Fibroblast of skin of scalp (primary cell): ENCODE data around the gene BLCAP. TPM values are rescaled to one million over a fixed set of nuclear protein-coding genes. Genes with fewer than 3 reads are reported as not detected.
"Not testable (repeated sequence)": the region's sequence is repeated elsewhere in the genome, so short reads cannot be mapped to it uniquely, and the experiment has no call there.

Experiments used
- DNase-seq: peaks from one replicate; pipeline ENCODE4 v3.0.0-alpha.2; 2013
- polyA plus RNA-seq, 2 experiments: library from polyadenylated mRNA; unstranded; fragments of 120-200 nt; gene quantifications; one replicate each; pipeline ENCODE4 v1.2.1, GENCODE V29; 2013; ENCODE audit not compliant: insufficient read length in 2 of 2

The BLCAP gene
- 61.2 TPM for polyA plus RNA-seq (2013, experiment 1 of 2; ENCODE audit: insufficient read length)
- 73.6 TPM for polyA plus RNA-seq (2013, experiment 2 of 2; ENCODE audit: insufficient read length)

GRCh38 chr20:37527638-37528445, at the start of gene BLCAP:
Gene BLCAP (minus strand): TSS chr20:37527876. CDS start chr20:37519174, 8,702 bp downstream.
- peak; percentile 87 for DNase-seq

- DNase-seq: not testable (repeated sequence)
Observed at GRCh38 chr20:37577436-37577835, 49.8 kb upstream of the BLCAP start.

- no peak for DNase-seq
Observed at GRCh38 chr20:37576911-37577310, 49.2 kb upstream of the BLCAP start.

- DNase-seq: no peak
Observed at GRCh38 chr20:37575884-37576283, 48.2 kb upstream of the BLCAP start.

GRCh38 chr20:37574199-37574890, 46.7 kb upstream of the BLCAP start:
- no peak for DNase-seq

- no peak for DNase-seq
Observed at GRCh38 chr20:37573626-37574198, 46.0 kb upstream of the BLCAP start.

GRCh38 chr20:37571033-37571432, 43.4 kb upstream of the BLCAP start:
- no peak for DNase-seq

GRCh38 chr20:37570419-37570818, 42.7 kb upstream of the BLCAP start:
- no peak for DNase-seq

GRCh38 chr20:37567671-37568588, 40.3 kb upstream of the BLCAP start:
- DNase-seq: peak; percentile 10

- no peak for DNase-seq
Observed at GRCh38 chr20:37567331-37567665, 39.6 kb upstream of the BLCAP start.

- no peak for DNase-seq
Observed at GRCh38 chr20:37566590-37567330, 39.1 kb upstream of the BLCAP start.

- no peak for DNase-seq
Observed at GRCh38 chr20:37565134-37565811, 37.6 kb upstream of the BLCAP start.

GRCh38 chr20:37564388-37565133, 36.9 kb upstream of the BLCAP start:
- DNase-seq: peak; percentile 27

- no peak for DNase-seq
Observed at GRCh38 chr20:37564016-37564387, 36.3 kb upstream of the BLCAP start.

GRCh38 chr20:37562695-37563480, 35.2 kb upstream of the BLCAP start:
- DNase-seq: no peak

GRCh38 chr20:37560629-37561028, 33.0 kb upstream of the BLCAP start:
- no peak for DNase-seq

- no peak for DNase-seq
Observed at GRCh38 chr20:37559312-37560027, 31.8 kb upstream of the BLCAP start.

GRCh38 chr20:37558779-37559178, 31.1 kb upstream of the BLCAP start:
- no peak for DNase-seq

GRCh38 chr20:37558306-37558705, 30.6 kb upstream of the BLCAP start:
- DNase-seq: no peak
